GM18526 (cell line): ENCODE measurements around the gene NOSTRIN.

Experiments used
- POLR2A ChIP-seq: IDR thresholded peaks from 3 replicates; pipeline ENCODE4 v1.6.1; 2011; ENCODE audit not compliant: insufficient read length; ENCODE audit errors: extremely low read depth

The NOSTRIN gene

DNA sequence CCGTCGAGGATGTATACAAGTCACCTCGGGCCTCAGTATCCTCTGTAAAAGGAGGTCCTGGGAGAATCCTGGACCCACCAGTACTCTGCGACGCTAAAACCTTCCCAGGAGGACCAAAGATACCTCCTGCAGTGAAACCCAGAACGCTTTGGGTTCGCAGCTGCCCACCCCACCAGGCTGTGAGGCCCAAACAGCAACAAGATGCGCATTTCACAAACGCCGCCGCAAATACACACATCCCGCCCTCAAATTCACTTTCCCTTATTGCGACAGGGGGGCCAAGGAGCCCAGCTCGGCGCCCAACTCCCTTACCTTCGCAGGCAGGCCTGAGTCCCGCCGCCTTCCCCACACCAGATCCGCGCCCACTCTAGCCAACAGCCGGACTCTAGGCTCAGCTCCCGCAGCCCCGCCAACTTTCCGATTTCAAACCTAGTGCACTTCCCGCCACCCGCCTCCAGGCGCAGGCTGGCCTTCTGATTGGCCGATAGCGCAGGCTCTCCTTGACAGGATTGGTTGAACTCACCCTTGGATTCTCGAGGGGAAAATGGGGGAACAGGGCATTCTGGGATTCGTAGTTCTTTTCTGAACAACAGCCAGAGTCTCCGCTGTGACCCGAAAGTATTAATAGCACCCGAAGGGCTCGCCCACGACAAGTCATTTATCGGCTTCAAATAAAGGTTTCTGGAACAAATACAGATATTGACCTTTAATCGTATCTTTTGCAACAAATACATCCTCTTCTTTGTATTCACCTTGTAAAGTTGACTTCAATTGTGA lies 87.8 kb downstream of the NOSTRIN start, which contains the start of gene SPC25:
Gene SPC25 (minus strand): TSS at position 425 of the 777 bp plus-strand sequence. CDS start 911 bp downstream, outside the sequence.
- peak; percentile 67 for TF ChIP-seq POLR2A

DNA sequence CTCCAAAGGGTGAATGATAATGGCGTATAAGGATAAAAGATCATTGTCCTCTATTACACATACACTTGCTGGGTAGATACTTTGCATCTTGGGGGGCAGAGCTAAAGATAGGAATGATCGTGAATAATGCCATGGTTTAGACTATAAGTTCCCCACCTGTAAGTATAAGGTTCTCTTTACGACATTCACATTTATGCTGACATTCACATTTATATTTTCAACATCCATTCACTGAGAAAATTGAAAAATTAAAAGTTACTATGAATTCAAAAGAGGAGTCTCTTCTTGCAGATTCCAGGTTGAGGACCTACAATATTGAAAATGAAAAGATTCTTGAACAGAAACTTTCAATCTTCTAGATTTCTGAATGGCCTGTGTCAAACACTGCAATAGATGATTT lies 89.9 kb downstream of the NOSTRIN start:
- TF ChIP-seq POLR2A: no peak

DNA sequence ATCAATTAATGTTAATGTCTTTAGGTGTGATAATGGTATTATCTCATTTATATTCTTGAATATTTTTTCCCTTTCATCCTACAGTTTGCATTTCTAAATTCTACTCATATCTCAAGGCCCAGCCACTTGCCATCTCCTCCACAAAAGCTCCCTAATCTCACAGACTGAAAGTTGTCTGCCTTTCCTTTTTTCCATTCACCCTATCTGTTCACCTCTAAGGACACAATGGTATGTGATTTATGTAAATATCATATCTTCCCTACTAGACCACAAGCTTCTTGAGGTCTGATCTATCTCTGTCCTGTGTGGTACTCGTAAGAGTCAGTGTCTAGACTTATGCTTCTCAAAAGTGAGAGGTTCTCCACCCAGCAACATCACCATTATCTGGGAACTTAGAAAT lies 91.7 kb downstream of the NOSTRIN start:
- TF ChIP-seq POLR2A: no peak

DNA sequence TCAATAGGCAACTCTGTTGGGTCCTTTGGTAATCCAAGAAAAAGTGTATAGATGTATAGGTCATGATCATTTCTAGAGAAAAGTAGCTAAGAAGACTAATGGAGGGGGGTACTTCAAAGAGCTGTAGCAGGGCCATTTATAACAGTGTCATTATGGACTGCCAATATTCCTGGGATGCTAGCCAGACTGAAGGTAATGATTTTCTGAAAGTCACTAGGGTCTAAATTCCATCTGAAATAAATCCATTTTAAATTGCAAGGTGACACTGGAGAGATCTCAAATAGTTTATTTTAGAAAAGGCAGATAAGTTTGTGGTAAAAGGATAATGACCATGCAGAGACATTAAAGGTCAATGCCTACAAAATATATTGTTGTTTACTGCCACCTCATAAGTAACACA lies 92.3 kb downstream of the NOSTRIN start:
- TF ChIP-seq POLR2A: no peak

DNA sequence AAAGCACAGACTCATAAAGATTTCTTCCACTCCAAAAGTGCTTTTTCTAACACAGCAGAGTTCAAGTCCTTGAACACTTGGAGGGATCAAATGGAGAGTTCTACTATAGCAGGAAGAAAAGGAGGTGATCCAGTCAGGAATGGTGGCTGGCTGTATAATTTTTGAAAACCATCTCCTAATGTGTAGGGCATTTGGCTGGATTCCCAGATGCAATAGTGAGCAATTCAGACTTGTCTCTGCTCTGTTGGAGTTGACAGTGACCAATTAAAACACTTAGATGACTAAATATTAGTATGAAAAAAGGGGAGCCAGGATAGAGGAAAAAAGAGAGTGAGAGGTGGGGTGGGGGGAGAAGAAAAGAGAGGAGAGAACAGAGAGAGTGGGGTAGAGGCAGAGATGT lies 93.3 kb downstream of the NOSTRIN start:
- no peak for TF ChIP-seq POLR2A

DNA sequence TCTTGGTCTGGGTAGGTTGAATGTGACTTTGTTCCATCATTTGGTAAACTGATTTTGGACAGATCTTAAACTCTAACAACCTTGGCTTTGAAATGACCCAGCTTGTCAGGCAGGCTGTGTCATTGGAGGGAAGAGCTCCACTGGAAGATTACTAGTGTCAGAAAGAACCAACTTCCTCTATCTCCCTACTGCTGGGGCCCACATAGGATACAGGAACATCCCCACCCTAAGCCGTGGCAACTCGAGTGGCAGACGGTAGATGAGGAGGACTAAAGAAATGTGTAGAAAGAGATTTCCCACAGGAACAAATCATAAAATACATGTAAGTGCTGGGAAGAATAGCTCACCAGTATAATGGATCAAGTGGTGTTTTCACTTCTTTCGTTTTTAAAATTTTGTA lies 94.3 kb downstream of the NOSTRIN start:
- no peak for TF ChIP-seq POLR2A

GRCh38 chr2:168897449-168897848 lies 95.0 kb downstream of the NOSTRIN start:
- no peak for TF ChIP-seq POLR2A

- no peak for TF ChIP-seq POLR2A
Measured at GRCh38 chr2:168901003-168901402, 98.6 kb downstream of the NOSTRIN start, which contains the start of gene G6PC2. Gene G6PC2 (plus strand): TSS chr2:168901291. CDS start chr2:168901332, 41 bp downstream.

GRCh38 chr2:168903888-168904287 lies 101.5 kb downstream of the NOSTRIN start:
- TF ChIP-seq POLR2A: no peak

DNA sequence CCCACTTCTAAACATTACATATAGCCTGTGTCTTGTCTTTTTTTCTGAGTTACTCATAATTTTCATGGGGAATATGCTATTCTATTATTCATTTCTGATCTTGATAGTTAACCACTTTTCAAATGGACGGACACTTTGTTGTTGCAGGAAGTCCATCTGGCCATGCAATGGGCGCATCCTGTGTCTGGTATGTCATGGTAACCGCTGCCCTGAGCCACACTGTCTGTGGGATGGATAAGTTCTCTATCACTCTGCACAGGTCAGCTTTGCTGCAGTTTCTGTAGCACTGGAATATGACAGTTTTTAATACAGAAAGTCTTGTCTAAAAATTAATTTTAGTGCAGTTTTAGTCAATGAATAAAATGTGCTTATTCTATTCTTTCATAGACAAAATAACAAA lies 101.9 kb downstream of the NOSTRIN start:
- TF ChIP-seq POLR2A: no peak

DNA sequence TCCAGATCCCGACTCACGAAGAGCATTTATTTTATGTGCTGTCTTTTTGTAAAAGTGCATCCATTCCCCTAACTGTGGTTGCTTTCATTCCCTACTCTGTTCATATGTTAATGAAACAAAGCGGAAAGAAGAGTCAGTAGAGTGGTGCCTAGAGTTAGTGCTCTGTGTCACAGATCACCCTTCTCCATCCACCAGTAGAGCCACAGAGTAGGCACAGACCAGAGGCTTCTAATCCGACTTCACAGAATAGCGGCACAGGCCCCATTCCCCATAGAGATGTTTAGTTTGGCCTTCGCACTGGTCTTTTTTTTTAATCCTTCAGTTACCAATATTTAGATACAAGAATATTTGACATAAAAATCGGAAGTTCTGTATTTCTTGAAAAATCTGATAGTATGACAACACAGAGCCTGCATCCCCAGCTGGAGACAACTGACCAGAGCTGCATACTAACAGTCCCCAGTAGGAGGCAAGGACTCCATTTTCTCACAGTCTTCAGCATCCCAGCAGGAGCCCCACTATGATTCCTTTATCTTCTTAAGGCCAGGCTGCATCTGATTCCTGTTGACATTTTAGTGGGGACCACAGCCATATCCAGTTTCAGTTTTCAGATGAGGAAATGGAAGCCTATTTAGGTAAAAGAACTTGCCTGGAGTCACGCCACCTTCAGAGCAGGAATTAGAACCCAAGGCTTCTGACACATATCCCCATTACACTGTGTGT lies 105.7 kb downstream of the NOSTRIN start:
- no peak for TF ChIP-seq POLR2A

DNA sequence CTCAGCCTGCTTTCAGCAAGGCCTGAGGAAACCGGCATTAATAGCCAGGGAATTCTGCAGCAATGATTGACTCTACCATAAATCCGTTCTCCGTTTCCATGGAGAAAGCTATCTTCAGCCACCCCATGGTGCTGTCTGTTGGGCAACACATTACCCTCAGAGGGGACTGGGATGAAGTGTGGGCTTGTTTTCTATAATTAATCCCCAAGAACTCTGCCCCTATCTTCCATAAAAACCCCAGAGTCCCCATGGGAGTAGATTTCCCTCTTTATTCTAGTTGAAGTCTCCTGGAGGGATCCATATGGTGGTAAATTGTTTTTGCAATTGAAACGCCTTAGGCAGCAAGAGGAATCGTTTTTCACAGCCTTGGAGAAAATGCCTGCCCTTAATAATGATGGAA lies 107.9 kb downstream of the NOSTRIN start:
- TF ChIP-seq POLR2A: no peak

GRCh38 chr2:168912466-168912865 lies 110.0 kb downstream of the NOSTRIN start:
- no peak for TF ChIP-seq POLR2A

DNA sequence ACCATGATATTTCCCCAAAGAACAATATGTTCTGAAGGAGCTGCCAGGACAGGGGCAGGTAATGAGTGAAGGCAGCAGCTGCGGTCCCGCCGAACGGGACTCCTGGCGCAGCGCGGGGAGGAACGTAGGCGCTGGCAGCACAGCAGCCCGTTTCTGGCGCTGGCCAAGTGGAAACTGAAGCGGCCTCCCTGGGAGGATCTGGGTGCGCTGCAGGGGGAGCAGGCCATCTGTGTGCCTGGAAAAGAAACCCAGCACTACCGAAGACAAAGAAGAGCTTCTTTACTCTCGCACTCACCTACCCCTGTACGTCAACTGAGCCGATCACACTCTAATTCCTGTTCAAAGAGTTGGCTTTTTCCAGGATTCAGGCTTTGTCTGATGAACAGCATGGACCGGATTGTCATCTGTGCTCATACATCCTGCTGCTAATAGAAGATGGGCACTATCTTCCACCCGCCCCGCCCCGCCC lies 110.5 kb downstream of the NOSTRIN start:
- TF ChIP-seq POLR2A: no peak

GRCh38 chr2:168913495-168913894 lies 111.1 kb downstream of the NOSTRIN start:
- TF ChIP-seq POLR2A: no peak
